Sciatic nerve (tissue), 2 donors: Measurements from ENCODE around the gene IKZF2. TPM values are rescaled to one million over a fixed set of nuclear protein-coding genes. Genes with fewer than 3 reads are reported as not detected.
A peak's percentile ranks its signal among the peaks of the same experiment; 100 is the strongest.

Source experiments
- ATAC-seq: fragments of 200-7000 bp; cut with Tn5 transposase; one replicate; pipeline ENCODE4 v1.9.1; 2020; ENCODE audit warnings: mild to moderate bottlenecking, moderate library complexity
- DNase-seq: peaks from one replicate; pipeline ENCODE4 v3.0.0-alpha.2; 2020; ENCODE audit warnings: low spot score
- intact Hi-C: fragments of 100-400 bp; cut with DNase I; formaldehyde crosslinking; loops from one replicate; pipeline ENCODE4 v1.14.2; 2022
- total RNA-seq: library from RNA; stranded (reverse); fragmentation: NEBNext Ultra II Directional; extraction: Animal tissue kit (Norgen Biotek cat#: 25700); gene quantifications from one replicate; pipeline ENCODE4 v1.2.1, GENCODE V29; 2021
- donor health status: DM: no; HTN: no; CAD: no.
- donor health status: DM: no; HTN: no; CAD: no.

Gene IKZF2
- total RNA-seq, 1 donor from 2014 or later: 22.1 TPM

DNA sequence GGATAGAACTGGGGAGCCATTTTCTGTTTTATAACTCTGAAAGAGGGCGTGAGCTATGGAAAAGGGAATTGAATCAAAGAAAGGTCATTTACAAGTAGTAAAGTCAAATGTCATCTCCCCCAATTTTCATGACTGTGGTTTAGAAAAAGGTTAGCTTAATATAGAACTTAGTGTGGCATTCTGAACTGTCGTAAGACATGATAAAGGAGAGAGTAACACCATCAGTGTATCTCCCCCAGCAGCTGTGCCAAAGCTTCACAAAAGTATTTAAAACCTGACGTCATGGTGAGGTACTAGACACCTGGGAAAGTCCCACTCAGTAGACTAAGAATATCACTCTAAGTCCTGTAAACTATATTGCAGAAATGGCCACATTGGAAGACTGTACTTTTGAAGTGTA is 5.8 kb upstream of the IKZF2 start:
- ATAC-seq: no peak
- intact Hi-C loops: no loop called here
- DNase-seq: no peak

GRCh38 chr2:213156717-213157116 is 5.3 kb upstream of the IKZF2 start:
- ATAC-seq (no peak), DNase-seq (no peak)
- intact Hi-C loops: no loop called here

DNA sequence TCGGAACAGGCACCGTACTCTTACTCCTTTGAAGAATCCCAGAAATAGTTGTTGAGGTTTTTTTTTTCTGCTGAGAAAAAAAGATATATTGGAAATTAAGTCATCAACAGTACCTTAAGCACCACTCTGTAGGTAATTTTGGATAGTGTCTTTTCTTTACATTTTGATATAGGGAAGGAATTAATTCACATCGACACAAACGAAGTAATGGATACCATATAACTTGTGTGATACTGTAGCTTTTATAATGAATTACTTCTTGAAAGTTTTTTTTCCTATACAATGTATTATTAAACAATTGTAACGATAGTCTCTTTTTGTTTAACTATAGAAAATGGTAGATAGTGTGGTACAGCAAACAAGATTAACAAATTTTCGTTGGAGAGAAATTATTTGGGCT is 1.5 kb upstream of the IKZF2 start:
- intact Hi-C loops: loop anchor here (5.0 kb wide), 1 partner anchor 466 kb away; no protein-coding TSS in a partner anchor
- ATAC-seq (no peak), DNase-seq (no peak)

GRCh38 chr2:213152065-213152794 is 818 bp upstream of the IKZF2 start:
- DNase-seq (peak; percentile 82), ATAC-seq (peak; percentile 83)
- intact Hi-C loops: loop anchor here (5.0 kb wide), 1 partner anchor 465 kb away; no protein-coding TSS in a partner anchor

GRCh38 chr2:213150315-213151097 is 906 bp downstream of the IKZF2 start:
- ATAC-seq (peak; percentile 18), DNase-seq (peak; percentile 66)
- intact Hi-C loops: loop anchor here (5.0 kb wide), 1 partner anchor 463 kb away; no protein-coding TSS in a partner anchor

GRCh38 chr2:213149949-213150314 is 1.5 kb downstream of the IKZF2 start:
- ATAC-seq: no peak
- DNase-seq: no peak
- intact Hi-C loops: loop anchor here (5.0 kb wide), 1 partner anchor 463 kb away; no protein-coding TSS in a partner anchor

DNA sequence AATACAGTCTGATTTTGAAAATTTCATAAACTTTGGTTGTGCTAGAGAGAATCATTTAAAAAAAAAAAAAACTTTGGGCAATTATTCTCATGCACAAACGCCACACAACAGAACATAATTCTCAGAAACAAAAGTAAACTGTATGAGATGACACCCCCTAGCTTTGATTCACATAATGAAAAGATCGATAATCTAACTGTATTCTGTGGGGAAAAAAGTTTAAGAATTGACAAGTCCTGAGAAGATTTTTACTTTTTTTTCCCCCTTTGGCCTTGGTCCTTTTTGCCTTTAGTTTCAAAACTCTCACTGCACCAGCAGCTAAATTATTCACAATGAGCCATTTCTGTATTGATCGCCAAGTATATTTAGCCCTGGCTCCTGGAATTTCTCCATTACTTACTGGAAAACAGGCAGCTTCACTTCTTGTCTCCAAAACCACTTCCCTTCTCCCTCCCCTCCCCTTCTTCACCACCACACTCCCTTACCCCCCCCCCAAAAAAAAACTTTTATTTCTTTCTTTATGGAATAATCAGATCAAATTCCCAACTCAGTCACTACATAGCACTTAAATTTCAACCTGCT is 2.0 kb downstream of the IKZF2 start:
- ATAC-seq (no peak), DNase-seq (no peak)
- intact Hi-C loops: no loop called here

- ATAC-seq (no peak), DNase-seq (no peak)
- intact Hi-C loops: no loop called here
These were observed 2.7 kb downstream of the IKZF2 start for GRCh38 chr2:213148572-213149261.

- ATAC-seq (no peak), DNase-seq (no peak)
- intact Hi-C loops: no loop called here
These were observed 3.9 kb downstream of the IKZF2 start for GRCh38 chr2:213147538-213147937.

DNA sequence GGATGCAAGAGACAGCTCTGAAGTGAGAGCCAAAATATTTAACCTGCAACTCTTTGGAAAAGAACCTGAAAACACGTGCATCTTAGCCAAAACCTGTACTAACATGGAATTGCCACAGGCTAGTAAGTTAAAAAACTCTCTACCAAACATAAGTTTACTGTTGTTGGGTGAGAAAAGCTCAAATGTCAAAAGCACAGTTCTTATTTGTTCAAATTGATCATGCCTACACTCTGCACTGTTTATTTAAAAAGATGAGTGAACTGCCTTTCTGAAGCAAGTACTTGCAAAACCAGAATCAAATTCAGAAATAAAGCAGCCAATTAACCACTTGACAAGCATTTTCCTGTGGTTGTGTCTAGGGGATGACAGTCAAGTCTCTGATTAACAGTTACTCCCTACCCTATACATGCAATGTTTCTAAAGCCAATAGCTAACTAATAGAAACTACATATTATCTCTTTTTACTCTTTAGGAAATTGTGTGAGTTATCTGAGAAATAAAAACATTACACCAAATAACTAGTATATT is 5.6 kb downstream of the IKZF2 start:
- no peak for DNase-seq

DNA sequence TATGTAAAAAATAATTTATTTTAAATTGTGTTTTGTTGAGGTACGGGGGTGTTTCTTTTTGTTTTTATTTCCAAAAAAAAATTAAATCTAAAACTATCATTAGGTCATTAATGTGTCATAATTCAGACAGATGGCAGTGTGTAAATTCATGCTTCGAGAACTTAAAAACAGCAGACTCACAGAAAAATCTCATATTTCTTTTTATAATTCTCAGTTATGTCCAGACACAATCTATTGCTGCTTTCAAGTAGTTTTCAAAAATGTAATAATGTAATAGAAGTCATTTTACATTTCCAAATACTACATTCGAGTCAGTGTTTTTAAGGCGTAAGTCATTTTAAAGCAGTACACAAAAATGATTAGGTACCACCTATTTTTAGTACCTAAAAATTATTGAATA is 14.3 kb downstream of the IKZF2 start:
- intact Hi-C loops: no loop called here
- ATAC-seq: no peak
- DNase-seq: no peak

More for the DNA sequence above, 5.6 kb downstream of the IKZF2 start:
- no peak for ATAC-seq
- intact Hi-C loops: no loop called here

- ATAC-seq (peak; percentile 50), DNase-seq (no peak)
- intact Hi-C loops: no loop called here
These were observed 22.1 kb downstream of the IKZF2 start for GRCh38 chr2:213129311-213129710.

DNA sequence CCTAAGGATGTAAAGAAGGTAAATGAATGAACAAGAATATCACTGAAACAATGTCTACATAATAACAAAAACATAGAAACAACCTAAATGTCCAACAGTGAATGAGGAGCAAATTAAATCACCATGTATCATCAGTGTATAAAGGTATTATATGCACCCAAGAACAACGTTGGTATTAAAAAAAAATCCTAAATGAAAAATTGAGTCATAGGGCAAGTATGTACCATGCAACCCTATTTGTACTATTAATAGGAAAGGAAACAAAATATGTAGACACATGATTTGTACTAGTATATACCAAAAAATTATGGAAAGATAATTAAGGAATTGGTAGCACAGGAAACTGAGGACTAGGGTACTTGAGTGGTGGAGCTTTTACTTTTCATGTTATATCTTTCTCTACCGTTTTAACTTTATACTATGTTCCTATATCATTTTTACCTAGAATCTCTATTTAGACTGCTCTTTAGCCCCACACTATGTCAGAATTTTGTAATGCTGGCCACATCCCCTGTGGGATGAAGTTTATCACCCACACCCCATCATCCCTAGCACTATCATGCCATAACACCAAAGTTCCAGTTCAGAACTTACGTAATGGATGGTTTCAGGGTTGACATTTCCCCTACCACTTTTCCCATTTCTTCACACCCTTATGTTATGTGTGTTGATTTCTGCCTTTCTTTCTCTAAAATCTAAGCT is 25.6 kb downstream of the IKZF2 start:
- ATAC-seq (no peak), DNase-seq (no peak)
- intact Hi-C loops: no loop called here

GRCh38 chr2:213122725-213123124 is 28.7 kb downstream of the IKZF2 start:
- DNase-seq (no peak), ATAC-seq (no peak)
- intact Hi-C loops: no loop called here

DNA sequence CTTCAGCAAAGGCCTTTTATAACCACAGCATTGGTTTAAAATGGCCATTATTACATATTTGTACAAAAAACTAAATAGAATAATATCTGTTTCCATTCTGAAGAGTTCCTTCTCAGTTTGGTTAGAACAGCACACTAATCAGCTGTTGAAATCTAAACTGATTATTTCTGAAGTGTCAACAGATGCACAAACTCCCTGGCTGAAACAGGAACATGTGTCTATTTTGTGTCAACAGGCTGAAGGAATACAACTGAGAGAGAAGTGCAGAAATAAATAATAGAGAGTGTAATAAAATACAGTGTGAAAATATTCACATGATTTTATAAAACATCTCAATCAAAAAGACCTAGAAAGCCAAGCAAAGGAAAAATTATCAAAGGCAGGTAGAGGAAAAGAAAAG is 29.7 kb downstream of the IKZF2 start:
- no peak for DNase-seq
- no peak for ATAC-seq
- intact Hi-C loops: no loop called here

- ATAC-seq: peak; percentile 46
- intact Hi-C loops: no loop called here
- no peak for DNase-seq
These were observed 32.2 kb downstream of the IKZF2 start for GRCh38 chr2:213119061-213119809.

DNA sequence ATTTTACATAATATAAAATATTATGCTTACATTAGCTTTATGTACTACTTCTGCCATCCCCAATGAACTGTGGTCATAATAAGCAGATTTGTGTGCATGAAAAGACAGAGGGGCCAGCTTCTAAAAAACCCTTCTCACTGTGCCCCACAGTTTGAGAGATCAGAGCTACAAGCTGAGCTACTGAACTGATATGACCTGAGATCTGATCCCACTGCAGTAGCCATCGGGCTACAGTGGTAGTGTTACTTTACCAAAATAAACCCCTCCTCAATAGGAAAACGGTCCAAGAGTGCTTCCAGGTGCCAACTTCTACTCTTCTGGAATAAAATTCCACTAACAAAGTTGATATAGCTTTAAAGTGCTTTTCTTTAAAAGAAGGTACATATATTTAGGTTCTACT is 43.1 kb downstream of the IKZF2 start:
- DNase-seq (no peak), ATAC-seq (no peak)
- intact Hi-C loops: no loop called here

DNA sequence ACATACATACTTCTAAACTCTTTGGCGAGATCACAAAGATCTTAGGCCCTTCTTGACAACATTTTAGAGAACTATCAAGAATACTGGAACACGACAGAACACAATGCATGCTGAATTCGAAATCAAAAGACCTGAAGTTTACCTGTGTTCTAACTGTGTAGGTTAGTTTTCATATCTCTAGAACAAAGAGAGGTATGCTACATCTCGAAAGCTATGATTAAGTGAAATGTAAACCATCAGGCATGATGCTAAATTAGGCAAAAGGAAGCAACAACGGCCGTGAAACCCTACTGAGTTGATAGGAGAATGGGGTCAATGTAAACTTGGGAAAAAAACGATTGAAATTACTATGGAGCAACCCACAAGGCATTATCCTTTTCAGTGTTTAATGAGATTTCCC is 43.7 kb downstream of the IKZF2 start:
- ATAC-seq: no peak
- DNase-seq: no peak
- intact Hi-C loops: no loop called here
